MM.1S (cell line): ENCODE results near the gene CSTPP1.

Experiments
- CTCF ChIP-seq: fragments of 300-600 bp; sonication (generic); IDR thresholded peaks from 2 replicates; pipeline ENCODE4 v1.5.1; 2016; ENCODE audit warnings: antibody characterized with exemption, low read length, mixed read lengths
- EZH2 ChIP-seq: fragments of 300-600 bp; sonication (generic); optimal IDR thresholded peaks from 2 replicates; pipeline ENCODE3; 2017; ENCODE audit warnings: low read depth, mild to moderate bottlenecking, antibody characterized with exemption, low read length, mixed read lengths

DNA sequence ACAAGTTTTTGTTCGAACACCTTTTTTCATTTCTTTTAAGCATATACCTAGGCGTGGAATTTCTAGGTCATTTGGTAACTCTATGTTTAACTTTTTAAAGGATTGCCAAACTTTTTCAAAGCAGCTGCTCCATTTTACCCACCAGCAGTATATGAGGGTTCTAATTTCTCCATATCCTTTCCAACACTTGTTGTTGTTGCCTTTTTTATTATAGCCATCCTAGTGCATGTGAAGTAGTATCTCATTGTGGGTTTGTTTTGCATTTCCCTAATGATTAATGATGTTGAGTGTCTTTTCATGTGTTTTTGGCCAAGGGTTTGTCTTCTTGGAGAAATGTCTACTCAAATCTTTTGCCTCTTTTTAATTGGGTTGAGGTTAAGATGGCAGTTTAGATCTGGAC lies 24.5 kb downstream of the CSTPP1 start:
- TF ChIP-seq CTCF (no peak), EZH2 (no peak)
